GM03348 (cell line): ENCODE data around the gene PABPN1.
"Not testable (repeated sequence)": the region's sequence is repeated elsewhere in the genome, so short reads cannot be mapped to it uniquely, and the experiment has no call there.

ENCODE experiments used
- DNase-seq: peaks from one replicate; pipeline ENCODE4 v3.0.0; 2012; ENCODE audit warnings: low spot score

The PABPN1 gene, protein sequence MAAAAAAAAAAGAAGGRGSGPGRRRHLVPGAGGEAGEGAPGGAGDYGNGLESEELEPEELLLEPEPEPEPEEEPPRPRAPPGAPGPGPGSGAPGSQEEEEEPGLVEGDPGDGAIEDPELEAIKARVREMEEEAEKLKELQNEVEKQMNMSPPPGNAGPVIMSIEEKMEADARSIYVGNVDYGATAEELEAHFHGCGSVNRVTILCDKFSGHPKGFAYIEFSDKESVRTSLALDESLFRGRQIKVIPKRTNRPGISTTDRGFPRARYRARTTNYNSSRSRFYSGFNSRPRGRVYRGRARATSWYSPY

DNA sequence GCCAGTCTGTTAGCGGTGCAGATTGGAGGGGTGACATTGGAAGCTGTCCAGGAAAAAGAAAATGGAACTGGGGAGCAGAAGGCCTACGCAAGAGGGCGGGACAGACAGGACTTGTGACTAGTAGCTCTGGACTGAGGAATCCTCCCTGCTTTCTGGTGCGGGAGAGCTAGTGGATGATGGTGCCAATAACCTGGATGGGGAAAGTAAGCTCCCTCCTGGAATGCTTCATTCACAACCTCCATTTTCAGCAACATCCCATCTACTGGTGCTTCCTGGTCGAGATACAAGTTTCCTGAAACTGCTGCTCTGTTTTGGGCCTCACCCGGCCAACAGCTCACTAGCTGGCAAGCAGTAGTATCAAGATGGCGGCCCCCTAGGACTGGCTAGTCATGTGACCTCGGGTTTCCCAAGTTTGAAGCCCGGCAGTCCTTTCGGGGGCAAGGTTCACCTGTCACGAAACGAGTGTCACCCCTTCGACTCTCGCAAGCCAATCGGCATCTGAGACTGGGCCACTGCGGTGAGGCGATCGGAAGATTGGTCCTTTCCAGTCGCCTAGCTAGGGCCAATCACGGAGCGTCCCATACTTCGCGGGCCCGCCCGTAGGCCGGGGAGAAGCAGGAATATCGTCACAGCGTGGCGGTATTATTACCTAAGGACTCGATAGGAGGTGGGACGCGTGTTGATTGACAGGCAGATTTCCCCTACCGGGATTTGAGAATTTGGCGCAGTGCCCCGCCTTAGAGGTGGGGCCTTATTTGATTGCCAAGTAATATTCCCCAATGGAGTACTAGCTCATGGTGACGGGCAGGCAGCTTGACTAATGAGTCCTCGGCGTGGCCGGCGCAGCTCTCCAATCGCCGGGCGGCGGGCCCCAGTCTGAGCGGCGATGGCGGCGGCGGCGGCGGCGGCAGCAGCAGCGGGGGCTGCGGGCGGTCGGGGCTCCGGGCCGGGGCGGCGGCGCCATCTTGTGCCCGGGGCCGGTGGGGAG lies at the start of gene PABPN1:
PABPN1 (plus strand) TSS at position 874 of the 988 bp plus-strand sequence; CDS start at position 887, 13 bp downstream.
- DNase-seq, result peak; percentile 98

DNA sequence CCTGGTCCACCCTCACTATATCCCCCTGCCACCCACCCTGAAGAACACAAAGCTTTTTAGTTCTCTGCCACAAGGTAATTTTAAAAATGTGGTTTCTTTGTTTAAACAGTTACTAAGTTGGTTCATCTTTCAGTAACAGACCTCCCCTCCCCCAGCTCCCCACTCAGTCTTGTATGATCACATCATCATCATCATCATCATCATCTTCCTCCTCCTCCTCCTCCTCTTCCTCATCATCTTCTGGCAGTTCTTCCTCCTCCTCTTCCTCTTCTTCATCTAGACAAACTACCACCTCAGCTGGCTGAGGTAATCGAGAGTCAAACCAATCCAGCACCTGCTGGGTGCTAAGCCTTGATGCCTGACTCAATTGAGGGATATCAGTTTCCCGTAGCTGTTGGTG lies 45.8 kb upstream of the PABPN1 start:
- no peak for DNase-seq

DNA sequence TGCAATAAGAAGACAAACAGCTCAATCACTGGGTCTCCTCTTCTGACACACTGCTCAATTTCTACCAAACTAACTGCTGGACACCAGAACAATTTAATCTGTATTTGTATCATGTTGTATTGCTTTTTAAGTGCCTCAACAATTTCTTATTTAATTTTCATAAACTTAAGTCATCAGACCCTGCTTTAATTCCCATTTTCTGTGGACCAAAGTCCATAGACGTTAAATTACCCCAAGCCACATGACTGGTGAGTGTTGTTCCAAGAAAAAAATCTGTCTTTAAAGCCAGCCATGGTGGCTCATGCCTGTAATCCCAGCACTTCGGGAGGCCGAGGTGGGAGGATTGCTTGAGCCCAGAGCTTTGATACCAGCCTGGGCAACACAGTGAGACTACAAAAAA lies 44.1 kb upstream of the PABPN1 start:
- DNase-seq, result no peak

DNA sequence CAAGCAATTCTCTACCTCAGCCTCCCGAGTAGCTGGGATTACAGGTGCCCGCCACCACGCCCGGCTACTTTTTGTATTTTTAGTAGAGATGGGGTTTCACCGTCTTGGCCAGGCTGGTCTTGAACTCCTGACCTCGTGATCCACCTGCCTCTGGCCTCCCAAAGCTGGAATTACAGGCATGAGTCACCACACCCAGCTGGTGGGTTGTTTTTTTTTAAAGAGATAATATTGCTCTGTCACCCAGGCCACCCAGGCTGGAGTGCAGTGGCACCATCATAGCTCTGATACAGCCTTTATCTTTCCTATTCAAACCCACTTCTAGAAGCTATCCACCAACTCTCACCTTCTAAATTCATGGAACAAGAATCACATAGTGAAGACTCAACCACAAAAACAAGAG lies 43.3 kb upstream of the PABPN1 start:
- DNase-seq, result not testable (repeated sequence)

DNA sequence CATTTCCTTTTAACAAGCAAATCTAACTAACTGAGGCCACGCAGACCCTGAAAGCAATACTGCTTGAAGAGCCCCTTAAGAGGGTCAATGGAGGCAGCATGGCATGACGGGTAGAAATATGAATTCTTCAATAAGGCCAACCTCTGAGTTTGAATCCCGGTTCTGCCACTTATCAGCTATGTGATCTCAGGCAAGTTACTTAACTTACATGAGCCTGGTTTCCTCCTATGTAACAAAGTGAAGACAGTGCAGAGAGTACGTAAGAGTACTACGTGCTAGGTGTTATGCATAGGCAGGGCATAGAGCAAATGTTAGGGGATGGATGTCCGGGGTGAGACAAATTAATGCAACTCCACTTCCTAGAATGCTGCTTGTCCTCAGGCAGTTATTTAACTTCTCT lies 40.0 kb upstream of the PABPN1 start:
- DNase-seq, result no peak

DNA sequence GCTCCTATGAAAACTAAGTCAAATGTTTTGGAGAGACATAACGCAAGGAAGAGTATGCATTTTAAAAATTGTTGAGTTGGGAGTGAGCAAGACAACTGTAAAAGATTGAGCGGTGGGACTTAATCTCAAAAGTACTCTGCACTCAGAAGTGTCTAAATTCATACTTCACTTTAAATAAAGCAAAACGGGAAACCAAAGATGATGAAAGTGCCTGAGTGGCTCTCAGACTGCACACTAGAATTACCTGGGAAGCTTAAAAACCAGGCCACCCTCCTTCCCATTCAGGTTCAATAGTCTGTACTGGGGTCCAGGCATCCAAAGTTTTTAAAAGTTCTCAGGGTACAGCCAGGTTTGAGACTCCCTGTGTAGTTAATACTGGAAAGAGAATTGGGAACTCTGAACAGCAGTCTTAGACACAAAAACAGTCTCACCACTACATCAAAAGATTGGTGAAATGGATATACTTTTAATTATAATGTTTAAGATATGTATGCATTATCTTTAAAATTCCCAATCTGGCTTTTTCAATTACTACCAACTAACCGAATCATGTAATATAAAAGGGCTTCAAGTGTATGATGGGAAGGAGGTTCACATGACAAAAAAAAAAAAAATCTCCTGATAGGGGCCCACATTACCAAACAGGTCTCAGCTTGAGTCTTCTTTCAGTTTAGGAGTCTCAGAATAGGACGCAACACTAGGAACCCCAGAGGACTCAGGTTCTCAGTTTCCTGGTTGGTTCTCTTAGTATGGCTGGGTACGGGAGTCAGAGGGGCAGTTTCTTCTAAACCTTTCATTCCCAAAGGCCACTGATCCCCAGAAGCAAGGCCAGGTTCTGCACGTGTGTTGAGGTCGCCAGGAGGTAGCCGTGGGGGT lies 36.4 kb upstream of the PABPN1 start:
- peak; percentile 18 for DNase-seq

DNA sequence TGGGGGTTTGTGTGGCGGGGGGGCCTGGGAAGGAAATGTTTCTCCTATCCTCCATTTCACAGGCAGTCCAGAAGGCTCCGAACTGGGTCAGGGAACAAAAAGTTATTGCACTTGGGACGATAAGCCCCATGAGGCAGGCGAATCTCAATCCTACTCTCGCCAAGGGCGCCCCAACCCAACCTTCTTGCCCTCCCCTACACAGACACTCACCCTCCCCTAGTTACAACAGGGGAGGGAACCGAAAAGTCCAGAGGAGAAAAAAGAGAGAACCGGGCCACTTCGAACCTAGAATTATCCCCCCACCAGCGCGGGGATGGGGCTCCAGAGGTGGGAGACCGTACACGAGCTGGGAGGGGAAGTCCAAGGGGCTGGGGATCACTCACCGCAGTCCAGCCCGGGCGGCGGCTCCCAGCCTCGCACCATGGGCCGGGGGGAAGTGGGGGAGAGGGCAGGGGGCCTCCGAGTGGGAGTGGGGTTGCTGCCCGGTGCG lies 35.7 kb upstream of the PABPN1 start:
- no peak for DNase-seq

DNA sequence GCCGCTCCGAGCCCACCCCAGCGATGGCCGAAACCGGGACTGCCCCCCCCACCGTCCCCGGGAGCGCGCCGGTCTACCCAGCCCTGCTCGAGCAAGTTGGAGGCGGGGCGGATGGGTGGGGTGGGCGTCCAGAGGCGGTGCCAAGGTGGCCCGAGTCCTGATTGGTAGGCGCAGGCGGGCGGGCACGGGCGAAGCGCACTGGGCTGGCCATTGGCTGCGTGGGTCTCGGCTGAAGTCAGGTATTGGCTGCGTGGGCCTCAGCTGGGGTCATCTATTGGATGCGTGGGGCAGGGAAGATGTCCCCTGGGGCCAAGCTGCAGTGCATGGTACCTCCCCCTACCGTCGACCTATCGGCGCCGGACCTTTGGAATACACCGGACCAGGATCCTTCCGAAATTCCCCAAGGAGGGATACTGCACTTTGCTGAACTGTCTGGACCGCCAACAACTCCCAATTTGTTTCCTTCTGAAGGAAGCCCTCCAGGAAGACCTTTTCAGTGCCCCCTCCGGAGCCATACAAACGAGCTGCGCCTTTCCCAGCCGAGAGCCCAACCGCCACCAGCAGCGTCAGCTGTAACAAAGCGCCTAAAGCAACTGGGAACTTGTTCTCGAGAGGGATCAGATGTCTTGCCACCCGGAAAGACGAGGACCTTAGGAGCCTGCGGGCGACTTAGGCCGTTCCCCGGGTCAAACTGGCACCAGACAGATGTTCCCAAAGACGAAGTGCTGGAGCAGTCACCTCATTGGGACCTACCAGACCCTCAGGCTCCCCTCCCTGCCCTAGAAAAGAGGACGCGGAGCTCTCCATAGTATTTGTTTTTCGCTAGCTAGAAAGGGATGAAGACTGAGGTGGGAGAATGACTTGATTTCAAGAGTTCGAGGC lies 35.0 kb upstream of the PABPN1 start, which contains the start of gene HOMEZ:
HOMEZ (minus strand) TSS at position 113 of the 882 bp plus-strand sequence. CDS start 180 bp downstream, outside the sequence.
- peak; percentile 99 for DNase-seq

DNA sequence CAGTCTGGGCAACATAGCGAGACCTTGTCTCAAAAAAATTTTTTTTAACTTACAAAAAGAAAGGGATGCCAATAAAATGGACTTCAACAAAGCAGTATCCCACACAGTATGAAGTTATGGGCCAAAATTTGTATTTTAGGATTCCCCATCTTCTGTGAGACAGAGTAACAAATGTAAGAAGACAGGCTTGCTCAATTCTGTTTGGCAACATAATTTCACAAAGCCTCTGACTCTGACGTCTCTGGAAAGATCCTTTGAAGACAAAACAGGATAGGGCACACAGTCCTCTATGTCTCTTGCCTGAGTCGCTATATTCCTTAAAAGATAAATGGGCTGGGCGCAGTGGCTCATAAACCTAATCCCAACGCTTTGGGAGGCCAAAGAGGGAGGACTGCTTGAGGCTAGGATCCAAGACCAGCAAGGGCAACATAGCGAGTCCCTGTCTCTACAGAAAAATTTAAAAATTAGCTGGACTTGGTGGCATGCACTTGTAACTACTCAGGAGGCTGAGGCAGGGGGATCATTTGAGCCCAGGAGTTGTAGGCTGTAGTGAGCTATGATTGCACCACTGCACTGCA lies 34.3 kb upstream of the PABPN1 start:
- DNase-seq, result no peak

DNA sequence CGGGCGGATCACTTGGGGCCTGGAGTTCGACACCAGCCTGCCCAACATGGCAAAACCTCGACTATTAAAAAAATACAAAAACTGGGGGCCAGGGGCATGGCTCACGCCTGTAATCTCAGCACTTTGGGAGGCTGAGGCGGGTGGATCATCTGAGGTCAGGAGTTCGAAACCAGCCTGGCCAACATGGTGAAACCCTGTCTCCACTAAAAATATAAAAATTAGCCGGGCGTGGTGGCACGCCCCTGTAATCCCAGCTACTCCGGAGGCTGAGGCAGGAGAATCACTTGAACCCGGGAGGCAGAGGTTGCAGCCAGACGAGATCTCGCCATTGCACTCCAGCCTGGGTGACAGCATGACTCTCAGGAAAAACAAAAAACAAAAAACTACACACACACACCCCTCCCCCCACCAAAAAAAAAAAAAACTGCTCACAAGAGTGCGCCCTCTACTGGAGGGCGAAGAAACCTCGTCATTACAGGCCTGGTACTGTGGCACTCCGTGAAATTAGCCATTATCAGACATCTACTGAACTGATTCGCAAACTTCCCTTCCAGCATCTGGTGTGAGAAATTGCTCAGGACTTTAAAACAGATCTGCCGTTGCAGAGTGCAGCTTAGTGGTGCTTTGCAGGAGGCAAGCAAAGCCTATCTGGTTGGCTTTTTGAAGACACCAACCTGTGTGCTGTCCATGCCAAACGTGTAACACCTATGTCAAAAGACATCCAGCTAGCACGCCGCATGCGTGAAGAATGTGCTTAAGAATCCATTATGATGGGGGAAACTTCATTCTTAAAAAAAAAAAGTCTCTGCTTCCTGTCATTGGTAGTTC lies 26.3 kb upstream of the PABPN1 start:
- peak; percentile 37 for DNase-seq

DNA sequence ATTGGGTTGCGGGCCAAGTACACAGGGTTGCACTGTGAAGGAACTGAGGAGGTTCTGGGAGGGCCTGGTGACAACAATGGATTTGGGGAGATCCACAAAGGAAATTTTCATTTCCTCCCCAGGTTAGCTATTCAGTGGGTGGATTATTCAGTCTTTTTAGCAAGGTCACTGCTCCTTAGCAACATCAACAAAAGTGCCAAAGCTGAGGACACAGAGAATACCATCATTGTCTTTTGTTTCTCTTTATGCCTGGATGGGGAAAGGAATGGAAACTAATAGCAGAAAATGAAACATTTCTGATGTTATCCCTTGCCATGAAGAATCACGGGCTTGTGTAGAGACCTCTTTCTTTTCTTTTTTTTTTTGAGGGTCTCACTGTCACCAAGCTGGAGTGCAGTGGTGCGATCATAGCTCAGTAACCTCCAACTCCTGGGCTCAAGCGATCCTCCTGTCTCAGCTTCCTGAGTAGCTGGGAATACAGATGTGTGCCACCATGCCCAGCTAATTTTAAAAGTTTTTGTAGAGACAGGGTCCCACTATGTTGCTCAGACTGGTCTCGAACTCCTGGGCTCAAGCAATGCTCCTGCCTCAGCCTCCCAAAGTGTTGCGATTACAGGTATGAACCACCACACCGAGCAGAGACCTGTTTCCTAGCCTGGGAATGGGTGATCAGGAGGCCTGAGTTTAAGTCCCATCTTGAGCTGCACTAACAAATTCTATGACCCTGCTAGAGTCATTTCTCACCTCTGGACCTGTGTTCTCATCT lies 25.1 kb upstream of the PABPN1 start:
- DNase-seq, result no peak

DNA sequence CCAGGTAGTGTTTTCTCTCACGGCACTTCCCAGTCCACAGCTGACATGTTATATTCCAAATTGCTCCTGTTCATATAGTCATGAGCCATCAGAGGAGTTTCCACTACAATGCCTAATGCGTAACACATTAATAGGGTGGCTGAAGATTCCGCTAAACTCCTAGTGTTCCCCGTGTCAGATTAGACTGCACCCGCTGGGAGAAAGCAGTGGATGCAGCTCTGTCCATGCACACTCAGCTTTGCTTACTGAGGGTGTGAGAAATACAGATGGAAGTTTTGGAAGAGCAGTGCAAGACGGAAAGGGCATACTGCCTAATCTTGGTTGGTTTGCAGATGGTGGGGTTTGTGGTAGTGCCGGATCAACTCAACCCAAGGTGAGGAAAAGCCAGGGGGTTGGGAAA lies 24.2 kb upstream of the PABPN1 start:
- no peak for DNase-seq

DNA sequence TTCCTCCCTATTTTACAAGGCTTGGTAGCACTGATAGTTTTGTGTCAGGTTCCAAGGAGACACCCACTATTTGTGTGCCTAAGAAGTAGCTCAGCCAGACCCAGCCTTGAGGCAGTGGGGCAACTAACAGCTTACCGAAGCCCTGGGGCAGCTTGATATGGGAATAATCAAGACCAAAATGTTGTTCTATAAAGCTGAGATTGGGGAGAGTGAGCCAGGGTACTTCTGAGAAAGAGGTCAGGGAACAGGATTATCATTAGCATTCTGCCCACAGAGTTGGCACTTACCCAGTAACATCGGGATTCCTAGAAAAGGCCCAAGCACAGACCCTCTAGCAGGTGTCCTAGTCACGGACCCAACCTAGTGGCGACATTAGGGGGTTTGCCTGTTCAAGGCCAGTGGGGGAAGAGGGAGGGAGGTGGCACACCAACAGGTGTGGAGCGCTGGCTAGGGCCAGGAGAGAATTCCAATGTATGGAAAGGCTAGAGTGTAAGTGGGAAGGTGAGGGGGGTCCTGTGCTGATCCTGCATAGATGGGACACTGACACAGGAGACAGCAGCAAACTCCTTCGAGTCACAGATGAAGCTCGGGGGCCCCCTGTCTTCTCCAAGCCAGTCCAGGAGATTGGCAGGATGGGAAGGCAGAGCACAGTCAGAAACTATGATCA lies 23.5 kb upstream of the PABPN1 start:
- DNase-seq, result no peak

DNA sequence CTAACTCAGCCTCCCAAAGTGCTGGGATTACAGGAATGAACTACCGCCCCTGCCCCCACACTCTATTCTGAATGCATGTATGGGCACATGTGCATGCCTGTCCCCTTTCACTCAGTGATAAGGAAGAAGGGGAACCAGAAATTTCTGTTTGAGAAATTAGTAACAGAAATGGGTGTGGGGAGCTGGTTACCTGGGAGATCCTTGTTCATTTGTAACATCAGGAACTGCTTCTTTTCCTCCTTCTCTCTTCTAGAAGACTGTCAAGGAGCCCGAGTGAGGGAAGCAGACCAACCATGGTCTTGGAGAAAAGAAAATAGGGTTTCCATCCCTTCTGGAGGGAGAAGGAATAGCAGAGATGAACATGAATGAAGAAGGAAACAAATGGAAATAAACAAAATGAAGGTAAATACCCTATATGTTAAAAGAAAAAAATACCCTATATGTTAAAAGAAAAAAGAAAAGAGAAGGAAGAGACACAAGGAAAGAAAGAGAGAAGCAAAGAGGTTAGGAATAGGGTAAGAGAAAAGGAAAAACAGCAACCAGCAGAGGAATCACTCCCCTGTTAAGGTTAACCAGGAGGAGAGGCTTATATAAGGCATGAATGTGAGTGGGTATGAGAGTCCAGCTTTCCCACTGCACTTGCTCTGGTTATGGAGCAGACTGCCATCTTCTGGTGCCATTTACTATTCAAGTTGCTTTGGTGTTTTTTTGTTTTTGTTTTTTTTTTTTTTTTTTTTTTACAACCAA lies 21.9 kb upstream of the PABPN1 start:
- DNase-seq, result peak; percentile 27

DNA sequence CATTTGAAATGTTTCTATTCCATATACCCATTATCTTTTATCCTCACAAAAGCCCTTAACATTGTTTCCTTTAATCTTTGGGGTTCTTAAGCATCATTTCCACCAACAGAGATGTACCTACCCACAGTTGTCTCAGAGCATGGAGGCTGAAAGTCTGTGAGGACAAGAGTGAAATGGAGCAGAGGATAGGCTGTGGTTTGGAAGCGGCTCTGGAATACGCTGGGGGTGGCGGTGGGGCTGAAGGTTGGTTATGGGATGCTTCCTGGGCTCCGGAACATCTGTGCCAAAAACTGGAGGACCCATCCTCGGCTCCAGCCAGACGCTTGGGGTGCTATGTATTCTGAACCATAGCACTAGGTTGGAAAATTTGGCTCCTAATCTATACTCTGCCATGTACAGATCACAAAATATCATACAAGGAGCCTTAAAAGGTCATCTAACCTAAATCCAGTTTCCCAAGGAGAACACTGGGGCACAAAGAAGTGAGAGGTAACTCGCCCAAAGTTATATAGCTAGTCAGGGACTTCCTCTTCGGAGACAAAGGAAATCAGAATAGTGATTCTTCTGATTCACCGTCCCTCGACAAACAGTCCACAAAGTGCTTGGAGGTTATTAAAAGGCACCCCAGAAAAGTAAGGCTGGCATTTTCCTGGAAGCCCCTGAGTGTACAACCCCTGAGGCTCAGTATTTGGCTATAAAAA lies 21.1 kb upstream of the PABPN1 start:
- DNase-seq, result no peak

DNA sequence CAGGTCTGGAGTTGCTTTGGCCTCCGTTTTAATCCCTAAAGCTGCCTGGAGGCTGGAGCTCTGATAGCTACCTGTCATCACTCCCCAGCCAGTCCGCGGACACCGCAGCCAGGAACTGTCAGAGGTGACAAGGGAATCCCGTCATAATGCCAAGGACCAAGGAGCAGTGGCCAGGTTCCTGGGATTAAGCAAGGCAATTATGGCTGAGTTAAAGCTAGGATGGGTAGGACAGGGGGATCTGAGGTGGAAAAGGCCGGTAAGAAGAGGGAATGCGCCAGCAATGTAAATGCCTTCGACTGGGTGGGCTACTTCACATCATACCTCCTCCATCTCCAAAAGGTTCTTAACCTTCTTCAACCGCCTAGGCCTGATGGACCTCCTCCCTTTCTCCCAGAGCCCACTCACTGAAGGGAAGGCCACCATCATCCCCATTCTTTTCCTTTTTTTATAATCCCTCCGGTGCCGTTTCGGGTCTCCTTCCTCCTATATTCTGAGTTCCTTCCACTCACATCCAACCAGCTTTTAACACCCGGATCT lies 20.5 kb upstream of the PABPN1 start:
- DNase-seq, result no peak
